Islet of Langerhans (tissue), 1 donor: Measurements from ENCODE around the gene CATSPER1.

ENCODE experiments used
- FAIRE-seq: peaks from one replicate; lab custom pipeline; 2011; peaks lifted over from hg19 to GRCh38; lab: Jason Lieb, UNC

The CATSPER1 gene

DNA sequence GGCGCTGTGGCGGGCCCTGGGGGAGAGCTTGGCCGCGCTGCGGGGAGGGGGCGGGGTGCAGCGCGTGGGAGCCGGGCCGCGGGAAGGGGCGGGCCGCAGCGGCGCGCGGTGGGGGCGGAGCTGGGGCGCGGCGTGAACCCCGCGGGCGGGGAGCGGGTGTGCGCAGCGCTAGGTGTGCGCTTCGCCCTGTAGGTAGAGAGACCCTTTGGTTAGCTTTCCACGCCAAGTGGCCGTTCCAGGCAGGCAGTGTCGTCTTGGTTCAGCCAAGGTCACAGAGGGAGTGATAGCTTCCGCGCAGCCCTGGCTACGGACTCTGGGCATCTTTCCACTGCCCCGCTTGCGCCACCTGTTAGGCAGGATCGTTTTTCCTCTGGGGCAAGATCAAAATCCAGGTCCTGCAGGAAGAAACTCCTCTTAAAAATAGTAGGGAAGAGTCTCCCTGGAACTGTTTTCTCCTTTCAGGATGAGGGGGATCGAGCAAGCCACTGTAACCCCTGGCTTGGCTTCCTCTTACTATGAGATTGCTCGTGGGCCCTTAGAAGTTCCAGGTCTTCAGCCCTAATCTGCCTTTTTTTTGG, 23.5 kb downstream of the CATSPER1 start:
- no peak for FAIRE-seq

DNA sequence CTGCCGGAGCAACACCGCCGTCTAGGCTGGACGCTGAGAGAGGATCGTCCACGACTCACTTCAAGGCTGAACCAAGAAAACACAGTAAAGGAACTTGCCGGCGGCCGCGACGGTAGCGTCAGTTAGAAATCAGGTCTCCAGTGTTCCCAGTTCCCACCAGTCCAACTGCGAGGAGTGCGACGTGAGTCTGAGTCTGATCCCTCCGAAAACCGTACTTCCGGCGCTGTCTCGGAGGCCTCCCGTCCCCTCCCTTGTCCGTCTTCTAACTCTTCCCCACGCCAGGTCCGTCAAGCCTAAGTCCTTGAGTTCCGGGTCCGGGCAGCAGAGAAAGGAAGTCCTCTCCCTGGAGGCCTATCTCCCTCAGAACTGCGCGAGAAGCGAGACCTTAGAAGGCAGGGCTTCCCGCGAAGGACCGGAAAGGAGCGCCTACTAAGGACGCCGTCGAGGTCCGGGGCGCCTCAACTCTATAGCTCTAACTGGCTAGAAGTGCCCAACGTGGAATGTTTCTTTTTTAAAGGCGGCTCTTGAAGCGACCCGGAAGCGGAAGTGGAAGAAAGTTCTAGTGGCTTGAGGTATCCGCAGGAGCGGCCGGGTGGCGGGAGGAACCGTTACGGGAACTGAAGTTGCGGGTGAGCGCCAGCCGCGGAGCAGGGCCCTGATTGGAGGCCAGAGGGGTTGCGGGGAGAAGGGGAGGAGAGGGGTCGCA, 24.2 kb downstream of the CATSPER1 start, which contains the start of the genes BANF1 and EIF1AD:
BANF1 (plus strand) TSS at position 562 of the 706 bp plus-strand sequence. CDS start 748 bp downstream, outside the sequence.
EIF1AD (minus strand) TSS at position 216 of the 706 bp plus-strand sequence. CDS start 1,768 bp downstream, outside the sequence.
- no peak for FAIRE-seq

DNA sequence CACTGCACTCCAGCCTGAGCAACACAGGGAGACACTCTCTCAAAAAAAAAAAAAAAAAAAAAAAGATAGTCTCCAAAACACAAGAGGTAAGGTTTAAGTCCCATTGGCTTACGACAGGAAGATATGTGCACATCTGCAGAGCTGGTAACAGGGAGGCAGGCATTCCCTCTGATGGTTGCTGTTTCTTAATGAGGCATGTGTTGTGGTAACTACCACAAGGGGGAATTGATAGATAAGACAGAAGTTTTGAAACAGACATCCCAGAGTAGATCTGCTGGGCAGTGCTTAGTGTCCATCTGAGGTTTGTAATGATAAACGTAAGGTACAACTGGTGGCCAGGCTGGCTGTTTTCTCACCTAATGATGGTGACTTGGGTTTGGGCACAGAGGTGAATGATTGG, 29.0 kb downstream of the CATSPER1 start:
- no peak for FAIRE-seq

DNA sequence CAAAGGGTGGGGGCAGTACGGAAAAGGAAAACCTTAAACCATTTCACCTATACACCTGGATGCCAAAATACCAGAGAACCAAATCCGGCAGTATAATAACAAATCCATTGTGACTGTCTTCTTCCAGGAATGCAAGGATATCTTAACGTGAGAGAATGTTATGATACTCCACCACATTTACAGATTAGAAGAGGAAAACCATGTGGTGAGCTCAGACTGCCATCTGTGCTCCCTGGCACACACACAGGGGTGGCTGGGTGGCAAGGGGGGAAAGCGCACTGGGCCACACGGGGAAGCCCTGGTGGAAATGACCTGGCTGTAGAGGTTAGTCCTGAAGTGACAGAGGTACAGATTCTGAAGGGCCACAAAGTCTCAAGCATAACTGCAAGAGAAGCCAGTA, 34.2 kb downstream of the CATSPER1 start:
- FAIRE-seq = no peak

DNA sequence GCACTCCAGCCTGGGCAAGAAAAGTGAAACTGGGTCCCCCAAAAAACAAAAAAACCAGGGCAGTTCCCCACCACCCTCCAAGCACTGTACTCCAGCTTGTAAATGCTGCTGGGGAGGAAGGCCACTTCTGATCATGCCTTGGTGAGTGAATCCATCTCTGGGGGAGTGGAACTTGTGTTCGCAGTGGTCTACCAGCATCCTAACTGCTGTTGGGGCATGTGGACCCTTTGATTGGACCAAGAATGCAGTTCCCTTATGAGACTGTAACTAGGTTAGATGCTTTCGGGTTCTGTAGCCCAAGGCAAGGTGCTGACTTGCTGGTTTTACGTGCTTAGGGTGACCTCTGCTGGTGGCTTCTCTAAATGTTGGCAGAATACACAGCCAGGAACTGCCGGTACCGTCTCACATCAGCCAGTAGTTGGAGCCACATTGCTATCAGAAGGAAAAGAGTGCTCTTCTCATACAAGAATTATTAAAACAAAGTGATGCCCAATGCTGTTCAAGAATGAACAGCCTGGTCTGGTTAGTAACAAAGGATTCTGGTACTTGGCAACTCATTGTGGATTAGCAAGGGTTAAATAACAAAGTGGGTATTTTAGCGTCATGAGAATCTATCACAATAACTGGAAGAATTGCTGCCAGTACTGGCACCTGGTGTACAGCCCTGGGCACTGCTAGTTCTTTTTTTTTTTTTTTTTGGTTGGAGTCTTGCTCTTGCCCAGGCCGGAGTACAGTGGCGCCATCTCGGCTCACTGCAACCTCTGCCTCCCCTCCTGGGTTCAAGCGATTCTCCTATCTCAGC, 37.3 kb downstream of the CATSPER1 start:
- FAIRE-seq = peak; percentile 88

DNA sequence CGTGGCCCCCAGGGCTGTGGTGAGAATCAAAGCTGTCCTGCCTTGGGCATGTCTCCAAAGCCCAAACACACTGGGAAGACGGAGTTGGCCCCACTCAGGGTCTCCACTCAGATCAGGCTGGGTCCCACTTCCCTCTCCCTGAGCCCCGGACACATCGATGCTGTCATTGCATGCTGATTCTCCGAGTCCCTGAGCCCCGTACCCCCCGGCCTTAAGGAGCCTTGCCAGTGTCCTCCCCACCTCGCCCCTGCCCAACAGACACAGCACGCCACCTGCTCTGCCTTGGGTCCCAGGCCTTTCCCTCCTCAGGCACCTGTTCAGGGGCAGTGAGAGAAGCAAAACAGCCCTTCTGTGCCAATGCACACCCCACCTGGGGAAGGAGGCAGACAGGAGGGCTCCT, 38.9 kb downstream of the CATSPER1 start:
- no peak for FAIRE-seq

DNA sequence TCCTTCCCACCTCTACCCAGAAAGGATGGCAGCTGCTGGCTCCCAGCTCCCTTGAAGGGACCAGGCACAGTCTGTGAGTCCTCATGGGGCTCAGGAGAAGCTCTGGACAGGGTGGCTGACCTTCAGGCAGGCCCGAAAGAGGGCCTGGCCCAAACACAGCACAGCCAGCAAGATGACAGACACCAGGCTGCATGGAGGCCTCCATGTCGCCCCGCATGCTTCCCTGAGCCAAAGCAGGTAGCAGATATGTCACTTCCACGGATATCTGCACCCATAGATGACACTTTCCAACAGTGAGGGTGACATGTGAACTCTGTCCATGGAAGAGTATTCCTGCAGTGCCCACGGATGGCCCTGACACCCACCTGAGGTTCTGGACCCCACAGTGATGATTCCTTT, 42.7 kb downstream of the CATSPER1 start:
- no peak for FAIRE-seq

DNA sequence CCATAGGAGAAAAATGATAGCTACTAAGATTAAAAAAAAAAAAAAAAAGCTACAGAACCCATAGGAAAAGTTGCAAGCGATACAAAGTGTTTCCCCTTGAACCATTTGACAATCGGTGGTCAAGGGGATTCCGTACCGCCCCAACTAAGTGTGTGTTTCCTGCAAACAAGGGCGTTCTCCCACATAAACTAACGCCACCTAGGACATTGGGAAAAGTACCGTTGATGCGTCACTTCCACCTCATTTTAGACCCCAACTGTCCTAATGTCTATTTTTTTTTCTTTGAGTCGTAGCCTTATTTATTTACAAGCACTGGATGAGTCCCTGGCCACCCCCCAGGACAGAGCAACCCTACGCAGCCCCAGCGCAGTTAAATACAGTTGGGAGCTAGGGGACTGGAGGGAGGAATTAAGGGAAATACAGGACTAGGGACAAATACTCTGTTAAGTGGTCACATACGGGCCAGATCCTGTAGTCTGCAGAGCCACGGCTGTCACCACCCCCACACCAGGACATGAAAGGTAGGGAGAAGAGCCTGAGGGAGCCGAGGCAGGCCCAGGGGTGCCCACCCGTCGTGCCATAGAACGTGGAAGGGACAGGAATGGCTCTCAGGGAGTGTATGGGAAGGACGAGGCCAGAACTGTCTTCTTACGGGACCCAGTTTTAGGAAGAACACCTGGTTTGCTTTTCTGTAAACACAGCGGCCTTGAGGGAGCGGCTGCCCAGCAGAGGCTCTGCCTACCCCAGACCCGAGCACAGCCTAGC, 43.3 kb downstream of the CATSPER1 start:
- FAIRE-seq = no peak

DNA sequence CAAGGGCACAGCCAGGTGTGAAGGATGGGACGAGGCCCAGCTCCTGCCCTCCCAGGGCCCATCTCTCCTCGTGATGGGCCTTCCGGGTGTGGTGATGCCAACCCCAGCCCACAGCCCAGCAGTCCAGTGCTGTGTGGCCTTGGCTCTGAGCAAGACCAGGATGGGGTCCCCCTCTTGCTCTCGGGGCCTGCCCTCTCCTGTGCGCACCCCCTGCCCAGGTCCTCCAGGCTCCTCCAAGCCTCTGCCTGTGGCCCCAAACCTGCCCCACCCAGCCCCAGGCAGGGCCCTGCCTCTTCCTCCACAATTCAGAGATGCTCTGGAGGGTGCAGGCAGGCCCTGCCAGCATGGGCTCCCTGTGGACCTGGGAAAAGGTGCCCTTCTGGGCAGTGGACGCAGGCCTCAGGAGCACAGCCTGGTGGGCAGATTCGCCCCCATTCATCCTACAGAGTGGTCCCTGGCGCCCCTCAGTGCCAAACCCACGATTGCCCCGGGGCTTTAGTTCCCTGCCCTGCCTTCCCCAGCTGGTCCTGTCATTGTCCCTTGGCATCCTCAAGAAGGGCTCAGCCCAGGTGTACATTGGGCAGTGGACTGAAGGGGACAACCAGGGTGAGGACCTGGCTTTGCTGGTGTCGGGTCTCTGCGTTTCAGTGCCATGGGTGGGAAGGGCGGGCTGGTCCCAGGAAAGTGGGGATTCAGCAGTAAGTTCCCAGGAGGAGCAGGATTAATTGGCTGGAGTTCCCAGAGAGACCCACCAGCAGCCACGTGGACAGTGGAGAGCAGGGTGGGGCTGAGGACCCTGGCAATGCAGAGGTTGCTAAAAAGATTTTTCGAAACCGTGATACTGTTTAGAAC, 44.1 kb downstream of the CATSPER1 start:
- no peak for FAIRE-seq

DNA sequence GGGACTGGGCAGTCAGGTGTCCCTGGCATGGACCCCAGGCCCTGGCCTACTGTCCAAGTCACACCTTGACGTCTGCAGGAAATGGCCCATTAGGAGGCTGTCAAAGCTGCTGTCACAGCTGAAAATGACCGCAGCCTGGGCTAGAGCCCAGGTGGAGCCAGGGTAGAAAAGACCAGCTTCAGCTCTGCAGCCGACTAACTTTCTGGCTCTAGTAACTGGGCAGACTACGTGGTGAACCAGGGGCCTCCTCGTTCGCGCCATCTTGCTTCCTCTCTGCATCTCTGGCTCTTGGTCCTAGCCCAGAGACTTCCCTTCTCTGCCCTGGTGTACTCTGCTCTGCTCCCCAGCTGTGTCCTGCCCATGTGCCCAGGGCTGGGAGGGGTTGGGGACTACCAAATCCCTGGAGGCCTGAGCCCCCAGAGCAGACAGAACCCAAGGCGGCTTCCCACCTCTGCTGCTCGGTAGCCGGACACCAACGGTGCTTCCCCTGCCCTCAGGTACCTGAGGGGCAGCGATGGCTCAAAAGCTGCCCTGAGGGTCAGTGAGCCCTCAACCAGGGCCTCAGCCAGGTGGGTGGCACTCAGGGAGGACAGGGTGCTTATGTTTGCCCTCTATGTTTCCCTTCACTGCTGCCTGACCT, 45.1 kb downstream of the CATSPER1 start:
- FAIRE-seq = no peak

DNA sequence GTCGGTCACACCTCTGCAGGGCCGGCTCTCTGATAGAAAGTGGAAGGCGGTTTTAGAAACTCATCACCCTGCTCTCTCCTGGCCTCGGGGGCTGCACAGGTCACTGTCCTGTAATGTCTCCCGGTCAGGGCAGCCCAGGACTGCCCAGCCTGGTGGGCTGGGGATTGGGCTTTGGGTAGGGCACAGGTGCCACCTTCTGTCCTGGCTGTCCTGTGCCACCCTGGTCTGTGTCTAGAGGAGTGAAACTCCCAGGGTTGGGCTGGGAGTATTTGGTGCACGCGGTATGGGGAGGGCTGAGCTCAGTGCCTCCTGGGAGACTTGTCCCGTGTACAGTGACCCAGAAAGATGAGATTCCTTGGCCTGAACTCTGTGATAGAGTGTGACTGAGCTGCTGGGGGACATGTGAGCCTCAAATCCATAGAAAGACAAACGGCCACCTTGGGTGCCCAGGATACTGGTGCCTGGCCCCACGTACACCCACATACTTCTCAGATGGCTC, 47.0 kb downstream of the CATSPER1 start:
- no peak for FAIRE-seq

DNA sequence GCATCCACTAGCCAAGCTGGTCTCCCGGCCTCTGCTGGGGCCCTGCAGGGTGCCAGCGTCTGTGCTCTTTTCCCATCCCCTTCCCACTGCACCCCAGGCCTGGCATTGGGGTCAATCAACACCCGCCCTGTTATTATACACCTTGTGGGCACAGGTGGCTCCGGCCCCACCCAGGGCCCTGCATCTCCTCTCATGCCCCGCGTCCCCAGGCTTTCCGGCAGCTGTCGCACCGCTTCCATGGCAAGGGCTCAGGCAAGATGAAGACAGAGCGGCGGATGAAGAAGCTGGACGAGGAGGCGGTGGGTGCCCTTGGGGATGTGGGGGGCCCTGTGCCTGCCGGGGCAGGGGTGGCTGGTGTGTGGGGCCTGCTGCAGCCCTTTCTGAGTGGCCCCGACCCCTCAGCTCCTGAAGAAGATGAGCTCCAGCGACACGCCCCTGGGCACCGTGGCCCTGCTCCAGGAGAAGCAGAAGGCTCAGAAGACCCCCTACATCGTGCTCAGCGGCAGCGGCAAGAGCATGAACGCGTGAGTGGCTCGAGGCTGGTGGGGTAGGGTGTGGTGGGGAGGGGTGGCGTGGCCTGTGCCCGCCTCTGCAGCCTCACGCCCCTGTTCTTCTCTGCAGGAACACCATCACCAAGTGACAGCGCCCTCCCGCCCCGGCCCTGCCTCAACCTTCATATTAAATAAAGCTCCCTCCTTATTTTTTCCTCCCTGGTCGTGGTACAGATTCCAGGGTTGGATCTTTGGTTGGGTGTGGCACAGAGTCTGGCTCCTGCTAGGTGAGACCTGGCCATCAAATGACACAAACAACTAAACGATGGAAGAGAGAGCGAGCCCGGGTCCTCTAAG, 47.7 kb downstream of the CATSPER1 start:
- no peak for FAIRE-seq

DNA sequence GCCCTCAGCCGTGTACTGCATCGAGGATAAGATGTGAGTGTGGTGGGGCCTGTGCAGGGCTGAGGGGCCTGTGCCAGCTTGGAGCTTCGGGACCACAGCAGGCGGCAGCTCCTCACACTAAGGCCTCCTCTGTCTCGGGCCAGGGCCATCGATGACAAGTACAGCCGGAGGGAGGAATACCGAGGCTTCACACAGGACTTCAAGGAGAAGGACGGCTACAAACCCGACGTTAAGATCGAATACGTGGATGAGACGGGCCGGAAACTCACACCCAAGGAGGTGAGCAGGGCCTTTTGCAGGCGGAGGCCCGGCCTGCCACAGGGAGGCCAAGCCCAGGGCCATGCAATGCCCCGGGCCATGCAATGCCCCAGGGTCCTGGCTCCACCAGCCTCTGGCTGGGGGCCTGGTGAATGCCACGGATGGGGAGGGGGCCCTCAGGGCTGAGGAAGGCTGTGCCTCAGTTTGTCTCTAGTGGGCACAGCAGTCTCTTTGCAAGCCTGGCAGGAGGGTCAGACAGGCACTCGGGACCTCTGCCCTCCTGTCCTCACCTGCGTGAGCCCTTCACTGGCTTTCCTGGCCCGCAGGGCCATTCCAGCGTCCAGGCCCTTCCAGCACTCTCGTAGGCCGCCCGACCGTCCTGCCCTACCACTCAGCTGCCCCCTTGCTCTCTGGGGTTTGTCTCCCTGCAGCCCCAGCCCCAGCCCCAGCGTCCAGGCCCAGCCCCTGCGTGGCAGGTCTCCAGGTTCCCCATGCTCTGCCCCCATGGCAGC, 48.5 kb downstream of the CATSPER1 start:
- no peak for FAIRE-seq

DNA sequence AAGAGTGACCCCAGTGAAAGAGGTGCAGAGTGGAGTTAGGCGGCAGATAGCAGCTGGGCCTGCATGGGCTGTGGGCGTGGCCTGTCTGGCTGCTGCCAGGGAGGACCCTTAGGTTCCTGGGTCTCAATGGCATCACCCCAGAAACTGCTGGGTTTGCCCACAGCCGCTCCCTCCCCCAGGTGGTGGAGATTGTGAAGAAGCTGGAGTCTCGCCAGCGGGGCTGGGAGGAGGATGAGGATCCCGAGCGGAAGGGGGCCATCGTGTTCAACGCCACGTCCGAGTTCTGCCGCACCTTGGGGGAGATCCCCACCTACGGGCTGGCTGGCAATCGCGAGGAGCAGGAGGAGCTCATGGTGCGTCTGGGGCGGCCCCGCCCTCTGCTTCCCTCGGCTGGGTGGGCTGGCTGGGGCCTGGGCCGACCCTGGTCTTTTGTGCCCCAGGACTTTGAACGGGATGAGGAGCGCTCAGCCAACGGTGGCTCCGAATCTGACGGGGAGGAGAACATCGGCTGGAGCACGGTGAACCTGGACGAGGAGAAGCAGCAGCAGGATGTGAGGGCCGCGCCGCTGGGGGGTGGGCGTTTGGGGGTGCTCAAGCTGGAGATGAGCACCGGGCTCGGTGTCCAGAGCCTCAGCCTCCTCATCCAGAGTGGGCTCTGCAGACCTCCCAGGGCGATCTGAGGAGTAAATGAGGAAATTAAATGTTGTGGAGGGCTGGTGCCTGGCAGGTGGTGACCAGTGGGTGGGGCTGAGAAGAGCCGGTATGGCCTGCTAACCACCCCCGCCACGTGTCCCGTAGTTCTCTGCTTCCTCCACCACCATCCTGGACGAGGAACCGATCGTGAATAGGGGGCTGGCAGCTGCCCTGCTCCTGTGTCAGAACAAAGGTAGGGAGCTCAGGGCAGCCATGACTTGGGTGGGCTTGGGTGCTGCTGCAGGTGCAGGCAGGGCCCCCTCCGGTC, 49.8 kb downstream of the CATSPER1 start:
- no peak for FAIRE-seq

DNA sequence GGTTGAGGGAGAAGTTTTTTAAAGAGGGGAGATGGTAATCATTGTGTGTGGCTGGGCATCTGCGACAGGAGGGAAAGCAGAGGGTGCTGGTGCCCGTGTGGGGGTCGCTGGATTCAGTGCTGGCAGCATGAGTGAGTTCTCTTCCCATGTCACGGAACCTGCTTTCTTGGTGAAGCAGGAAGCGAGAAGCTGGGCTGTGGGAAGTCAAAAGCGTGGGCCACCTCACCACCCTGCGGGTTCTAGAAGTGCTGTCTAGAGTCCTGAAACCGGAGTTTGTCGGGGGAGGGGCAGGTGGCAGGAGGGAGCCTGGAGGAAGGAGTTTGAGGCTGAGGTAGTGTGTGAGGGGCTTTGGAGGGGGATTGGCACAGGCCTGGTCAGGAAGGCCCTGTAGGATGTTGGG, 50.5 kb downstream of the CATSPER1 start:
- FAIRE-seq = no peak

DNA sequence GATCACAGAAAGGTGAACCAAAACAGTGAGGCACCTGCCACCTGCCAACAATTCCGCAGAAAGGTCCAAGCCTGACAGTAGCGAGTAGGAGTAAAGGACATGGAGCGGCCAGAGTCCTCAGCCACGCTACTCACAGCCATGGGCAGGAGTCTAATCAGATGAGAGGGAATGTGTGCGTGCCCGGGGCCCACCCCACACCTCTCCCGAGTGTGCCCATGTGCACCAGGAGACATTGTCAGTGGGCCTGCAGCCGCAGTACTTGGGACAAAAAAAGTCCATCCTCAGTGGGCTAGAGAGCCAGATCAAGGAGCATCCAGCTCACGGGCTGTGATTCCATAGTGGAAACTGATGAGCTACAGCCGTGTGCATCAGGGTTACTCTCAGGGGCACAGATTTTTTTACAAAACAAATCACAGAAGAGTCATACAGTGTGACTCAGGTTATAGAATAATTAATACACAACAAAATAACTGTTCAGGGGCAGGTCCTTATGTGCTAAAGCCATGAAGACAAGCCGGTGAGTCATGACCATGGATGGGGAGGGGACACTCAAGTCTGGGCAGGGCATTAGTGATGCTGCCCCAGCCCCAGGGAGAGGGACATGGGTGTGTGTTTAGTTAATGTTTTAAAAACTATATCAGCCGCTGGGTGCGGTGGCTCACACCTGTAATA, 52.7 kb downstream of the CATSPER1 start:
- no peak for FAIRE-seq

DNA sequence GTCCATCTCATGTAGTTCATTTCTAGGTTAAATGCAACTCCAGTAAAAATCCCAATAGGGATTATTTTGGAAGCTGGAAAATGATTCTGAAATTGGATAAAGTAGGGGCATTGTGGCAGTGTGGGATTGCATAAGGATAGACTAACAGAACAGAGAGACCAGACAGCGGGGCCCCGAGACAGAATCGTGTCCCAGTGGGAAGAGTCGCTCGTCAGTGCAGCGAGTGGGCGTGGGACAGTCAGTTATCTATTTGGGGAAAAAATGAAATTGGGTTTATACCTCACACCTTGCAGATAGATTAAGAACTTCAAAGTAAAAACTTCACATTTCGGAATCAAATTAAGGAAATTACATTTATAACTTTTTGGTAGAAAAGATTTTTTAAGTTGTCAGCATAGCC, 54.2 kb downstream of the CATSPER1 start:
- no peak for FAIRE-seq
